IMR-90 (cell line): ENCODE measurements around the gene KLK6. TPM values are rescaled to one million over a fixed set of nuclear protein-coding genes. Genes with fewer than 3 reads are reported as not detected.

Source experiments
- ATAC-seq: fragments of 200-7000 bp; cut with Tn5 transposase; 2 replicates; pipeline ENCODE4 v1.9.1; 2020; ENCODE audit warnings: low read depth, mild to moderate bottlenecking, moderate library complexity
- BruUV-seq: library from RNA; stranded (reverse); fragments of 400-500 nt; replicated peaks from 2 replicates; lab custom pipeline; 2021; lab: Mats Ljungman, UMichigan
- CTCF ChIA-PET: fragments of 300-600 bp; formaldehyde crosslinking; extraction: SDS; loops from one replicate; lab custom pipeline; 2021; ENCODE audit warnings: antibody characterized with exemption; lab: Yijun Ruan, JAX
- POLR2A ChIA-PET: fragments of 300-600 bp; sonication (Branson Sonifier 250); formaldehyde crosslinking; loops from one replicate; lab custom pipeline; 2022; ENCODE audit warnings: antibody characterized with exemption; ENCODE audit not compliant: unreplicated experiment; lab: Charles Lee
- DNase-seq: peaks from one replicate; pipeline ENCODE4 v3.0.0; 2013
- H2AFZ ChIP-seq: replicated peaks from 2 replicates; pipeline ENCODE3; 2013; ENCODE audit warnings: low read length, mild to moderate bottlenecking; ENCODE audit not compliant: poor library complexity
- H2AK5ac ChIP-seq: 2 replicates; pipeline ENCODE4 v1.6.1; 2013; ENCODE audit warnings: low read depth, low read length, inconsistent platforms
- H2AK9ac ChIP-seq: replicated peaks from 2 replicates; pipeline ENCODE3; 2013; ENCODE audit warnings: mild to moderate bottlenecking, low read depth, low read length, moderate library complexity; ENCODE audit not compliant: poor library complexity
- H2BK120ac ChIP-seq: 2 replicates; pipeline ENCODE4 v1.6.1; 2013; ENCODE audit warnings: low read depth, low read length, inconsistent platforms
- H2BK15ac ChIP-seq: 3 replicates; pipeline ENCODE4 v1.6.1; 2013; ENCODE audit warnings: low read depth, low read length, inconsistent platforms
- H2BK20ac ChIP-seq: 2 replicates; pipeline ENCODE4 v1.6.1; 2013; ENCODE audit warnings: low read depth, mild to moderate bottlenecking, inconsistent platforms, low read length, moderate library complexity
- H2BK5ac ChIP-seq: 2 replicates; pipeline ENCODE4 v1.6.1; 2013; ENCODE audit warnings: mild to moderate bottlenecking, low read depth, low read length, inconsistent platforms; ENCODE audit not compliant: poor library complexity, severe bottlenecking
- H3K14ac ChIP-seq: replicated peaks from 2 replicates; pipeline ENCODE4 v1.6.1; 2013; ENCODE audit warnings: low read depth, low read length, inconsistent platforms
- H3K18ac ChIP-seq: 2 replicates; pipeline ENCODE4 v1.6.1; 2013; ENCODE audit warnings: low read depth, low read length, control low read depth
- H3K23ac ChIP-seq: 2 replicates; pipeline ENCODE4 v1.6.1; 2013; ENCODE audit warnings: low read depth, low read length, inconsistent platforms
- H3K27ac ChIP-seq: 2 replicates; pipeline ENCODE4 v1.5.1; 2013; ENCODE audit warnings: mild to moderate bottlenecking, control low read depth, low read length; ENCODE audit not compliant: insufficient read depth
- H3K27me3 ChIP-seq: 2 replicates; pipeline ENCODE4 v1.6.1; 2013; ENCODE audit warnings: low read length; ENCODE audit not compliant: control insufficient read depth, insufficient read depth
- H3K36me3 ChIP-seq: 2 replicates; pipeline ENCODE4 v1.6.1; 2013; ENCODE audit warnings: low read length, mixed read lengths; ENCODE audit not compliant: control insufficient read depth, insufficient read depth
- H3K4ac ChIP-seq: 2 replicates; pipeline ENCODE4 v1.6.1; 2013; ENCODE audit warnings: low read depth, low read length, inconsistent platforms
- H3K4me1 ChIP-seq: 2 replicates; pipeline ENCODE4 v1.6.1; 2013; ENCODE audit warnings: low read length, mixed read lengths; ENCODE audit not compliant: control insufficient read depth, insufficient read depth
- H3K4me2 ChIP-seq: 2 replicates; pipeline ENCODE4 v1.6.1; 2013; ENCODE audit warnings: low read depth, mild to moderate bottlenecking, control low read depth, low read length, moderate library complexity
- H3K4me3 ChIP-seq: 2 replicates; pipeline ENCODE4 v1.5.1; 2013; ENCODE audit warnings: low read depth, mild to moderate bottlenecking, control low read depth, low read length, moderate library complexity; ENCODE audit not compliant: insufficient read depth
- H3K56ac ChIP-seq: 2 replicates; pipeline ENCODE4 v1.6.1; 2013; ENCODE audit warnings: low read length, inconsistent platforms; ENCODE audit not compliant: insufficient read depth; ENCODE audit errors: extremely low read depth
- H3K79me1 ChIP-seq, 2 experiments: 2 replicates each; pipeline ENCODE4 v1.6.1; 2013; ENCODE audit warnings: low read length in 2 of 2, inconsistent platforms in 1 of 2, low read depth in 1 of 2
- H3K9ac ChIP-seq: 2 replicates; pipeline ENCODE4 v1.6.1; 2013; ENCODE audit warnings: low read depth, low read length, control low read depth
- H3K9me1 ChIP-seq: 2 replicates; pipeline ENCODE4 v1.6.1; 2013; ENCODE audit warnings: low read length, inconsistent platforms; ENCODE audit not compliant: insufficient read depth
- H3K9me3 ChIP-seq: 2 replicates; pipeline ENCODE4 v1.6.1; 2013; ENCODE audit warnings: low read length; ENCODE audit not compliant: control insufficient read depth, insufficient read depth
- H4K20me1 ChIP-seq: 2 replicates; pipeline ENCODE4 v1.6.1; 2013; ENCODE audit warnings: low read length, inconsistent platforms; ENCODE audit not compliant: insufficient read depth
- H4K5ac ChIP-seq: 2 replicates; pipeline ENCODE4 v1.6.1; 2013; ENCODE audit warnings: mild to moderate bottlenecking, low read depth, low read length, control low read depth
- H4K8ac ChIP-seq, 2 experiments: 2 replicates each; pipeline ENCODE4 v1.6.1; 2013; ENCODE audit warnings: low read depth in 2 of 2, low read length in 2 of 2, control low read depth in 1 of 2, inconsistent platforms in 1 of 2
- H4K91ac ChIP-seq: 2 replicates; pipeline ENCODE4 v1.6.1; 2013; ENCODE audit warnings: low read depth, low read length, inconsistent platforms; ENCODE audit not compliant: insufficient read depth
- CEBPB ChIP-seq: IDR thresholded peaks from 2 replicates; pipeline ENCODE4 v1.6.1; 2012; ENCODE audit warnings: low read depth, low read length, improper control_type of control experiment
- CHD1 ChIP-seq: IDR thresholded peaks from 2 replicates; pipeline ENCODE4 v1.6.1; 2012; ENCODE audit warnings: low read depth, low read length, improper control_type of control experiment
- FOS ChIP-seq: fragments of 150-350 bp; IDR thresholded peaks from 2 replicates; pipeline ENCODE4 v1.6.1; 2016; ENCODE audit warnings: low read depth, low read length
- MAFK ChIP-seq: IDR thresholded peaks from 2 replicates; pipeline ENCODE4 v1.6.1; 2012; ENCODE audit warnings: low read depth, low read length, improper control_type of control experiment
- MAZ ChIP-seq: IDR thresholded peaks from 2 replicates; pipeline ENCODE4 v1.6.1; 2012; ENCODE audit warnings: low read depth, mild to moderate bottlenecking, low read length, improper control_type of control experiment, moderate library complexity, borderline replicate concordance
- RCOR1 ChIP-seq: IDR thresholded peaks from 2 replicates; pipeline ENCODE4 v1.6.1; 2012; ENCODE audit warnings: mild to moderate bottlenecking, low read length, improper control_type of control experiment; ENCODE audit not compliant: insufficient replicate concordance
- WGBS, 2 experiments: methylation state at CpG; one replicate each; pipeline versions ENCODE4 v1.1.5 to v1.1.7; 2013; ENCODE audit warnings: missing lambda C conversion rate in 2 of 2; ENCODE audit not compliant: insufficient read length in 1 of 2; ENCODE audit errors: extremely low coverage in 2 of 2; 5-methylcytosine and 5-hydroxymethylcytosine counted together
- dilution Hi-C: fragments of 300-500 bp; cut with HindIII; formaldehyde crosslinking; loops from one replicate; pipeline ENCODE4 v1.14.3; 2018; ENCODE audit warnings: low sequenced_read_pairs; ENCODE audit not compliant: unreplicated experiment
- in situ Hi-C: fragments of 300-500 bp; cut with MboI; formaldehyde crosslinking; loops from 3 replicates; pipeline ENCODE4 v1.14.3; 2019; ENCODE audit warnings: low sequenced_read_pairs, inconsistent platforms, mixed read lengths
- intact Hi-C: fragments of 100-400 bp; cut with micrococcal nuclease; formaldehyde crosslinking; loops from 2 replicates; pipeline ENCODE4 v1.10.0; 2022
- polyA plus RNA-seq, 3 experiments: library from polyadenylated mRNA; depleted of rRNA; stranded (reverse); fragments of >200 nt; gene quantifications; 2 replicates each; pipeline ENCODE4 v1.2.3, GENCODE V29; 2012; ENCODE audit warnings: low replicate concordance in 1 of 3
- total RNA-seq: library from RNA; depleted of rRNA; stranded (reverse); fragments of >200 nt; gene quantifications from 2 replicates; pipeline ENCODE4 v1.2.3, GENCODE V29; 2012
- TF ChIP-seq, protein P1 (sequence below): conservative IDR thresholded peaks from 2 replicates; pipeline ENCODE4 v1.5.1; 2012; ENCODE audit warnings: mild to moderate bottlenecking, low read depth, low read length, improper control_type of control experiment

KLK6 gene
- total and polyA plus RNA-seq, 2 of the 4 experiments (the other 2 are of a cell fraction), result not detected

DNA sequence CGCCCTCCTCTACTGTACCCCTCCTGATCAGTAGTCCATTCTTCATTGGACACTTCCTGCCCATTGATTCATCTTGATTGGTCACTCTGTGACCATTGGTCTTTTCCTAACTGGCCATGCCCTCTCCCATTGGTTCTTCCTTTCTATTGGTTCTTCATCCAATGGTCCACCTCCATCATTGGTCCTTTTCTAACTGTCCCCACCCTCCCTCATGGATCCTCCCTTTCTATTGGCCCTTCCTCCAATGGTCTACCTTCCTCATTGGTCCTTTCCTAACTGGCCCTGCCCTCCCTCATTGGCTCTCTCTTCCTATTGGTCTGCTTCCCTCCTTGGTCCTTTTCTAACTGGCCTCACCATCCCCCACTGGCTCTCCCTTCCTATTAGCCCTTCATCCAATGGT is 7.1 kb downstream of the KLK6 start:
- no TSS peak for BruUV-seq
- Histone ChIP-seq H3K27ac (no peak overlapping the region), H3K4me3 (no peak overlapping the region), H3K79me1 (no peaks in the 10 kb centered on the region), H4K20me1 (no peaks in the 10 kb centered on the region), H2BK20ac (no peak overlapping the region), H3K9me1 (no peaks in the 10 kb centered on the region), H2BK5ac (no peak overlapping the region), H2AK5ac (no peak overlapping the region), H3K4me1 (no peaks in the 10 kb centered on the region), H3K9ac (no peak overlapping the region), H4K8ac (no peak overlapping the region), H3K14ac (no peak overlapping the region), H2BK120ac (no peak overlapping the region), H3K27me3 (no peaks in the 10 kb centered on the region), H3K36me3 (no peaks in the 10 kb centered on the region), H3K4ac (no peak overlapping the region), H3K23ac (no peak overlapping the region), H3K4me2 (no peak overlapping the region), H2AK9ac (no peak overlapping the region), H3K56ac (no peak overlapping the region), H3K9me3 (peaks cover 19% of the 10 kb centered on the region; the same call in 1 of the 2 replicates), H3K18ac (no peak overlapping the region), H4K91ac (no peak overlapping the region), H2AFZ (no peak overlapping the region), H2BK15ac (no peak overlapping the region), H4K5ac (no peak overlapping the region)
- intact Hi-C loops, result no loop called here
- in situ Hi-C loops, result no loop called here
- dilution Hi-C loops, result no loop called here
- ATAC-seq (no peak), DNase-seq (no peak)
- WGBS, 2 experiments, result 29% methylated on average over 1 of the region's 1 CpG; no CpG with 5 or more reads in 1 of the 2 experiments
- TF ChIP-seq RCOR1 (no peak), CEBPB (no peak), FOS (no peak), MAFK (no peak), CHD1 (no peak), MAZ (no peak)
- TF ChIP-seq, protein P1, sequence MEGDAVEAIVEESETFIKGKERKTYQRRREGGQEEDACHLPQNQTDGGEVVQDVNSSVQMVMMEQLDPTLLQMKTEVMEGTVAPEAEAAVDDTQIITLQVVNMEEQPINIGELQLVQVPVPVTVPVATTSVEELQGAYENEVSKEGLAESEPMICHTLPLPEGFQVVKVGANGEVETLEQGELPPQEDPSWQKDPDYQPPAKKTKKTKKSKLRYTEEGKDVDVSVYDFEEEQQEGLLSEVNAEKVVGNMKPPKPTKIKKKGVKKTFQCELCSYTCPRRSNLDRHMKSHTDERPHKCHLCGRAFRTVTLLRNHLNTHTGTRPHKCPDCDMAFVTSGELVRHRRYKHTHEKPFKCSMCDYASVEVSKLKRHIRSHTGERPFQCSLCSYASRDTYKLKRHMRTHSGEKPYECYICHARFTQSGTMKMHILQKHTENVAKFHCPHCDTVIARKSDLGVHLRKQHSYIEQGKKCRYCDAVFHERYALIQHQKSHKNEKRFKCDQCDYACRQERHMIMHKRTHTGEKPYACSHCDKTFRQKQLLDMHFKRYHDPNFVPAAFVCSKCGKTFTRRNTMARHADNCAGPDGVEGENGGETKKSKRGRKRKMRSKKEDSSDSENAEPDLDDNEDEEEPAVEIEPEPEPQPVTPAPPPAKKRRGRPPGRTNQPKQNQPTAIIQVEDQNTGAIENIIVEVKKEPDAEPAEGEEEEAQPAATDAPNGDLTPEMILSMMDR, result no peak
- POLR2A ChIA-PET, result no interaction called here
- CTCF ChIA-PET, result no interaction called here
